ENCODE measurements around the gene RET.

Gene RET

GRCh38 chr10:43170491-43170890 lies 93.6 kb downstream of the RET start:
- DNase-seq (ENCODE audit: low read depth in 2 of 2), result no peak

- DNase-seq (ENCODE audit: low read depth in 2 of 2), result no peak
Measured at GRCh38 chr10:43172645-43173044, 95.8 kb downstream of the RET start.

- no peak for DNase-seq (ENCODE audit: low read depth in 2 of 2)
Measured at GRCh38 chr10:43173120-43173519, 96.3 kb downstream of the RET start.

GRCh38 chr10:43174969-43175368 lies 98.1 kb downstream of the RET start:
- no peak for DNase-seq (ENCODE audit: low read depth in 2 of 2)

GRCh38 chr10:43176271-43176670 lies 99.4 kb downstream of the RET start:
- DNase-seq (ENCODE audit: low read depth in 2 of 2), result no peak

- DNase-seq (ENCODE audit: low read depth in 2 of 2), result no peak
Measured at GRCh38 chr10:43177595-43177994, 100.7 kb downstream of the RET start.

Measured in stimulated activated CD4-positive, alpha-beta T cell treated with anti-CD3 and anti-CD28 coated beads, Interleukin-12 subunit alpha, Interleukin-12 subunit beta, amount 100 ng/mL, for 24 hours (primary cell).